ENCODE measurements around the gene CHST6. TPM values are rescaled to one million over a fixed set of nuclear protein-coding genes. Genes with fewer than 3 reads are reported as not detected.

CHST6 gene
- total and polyA plus RNA-seq, 9 of the 15 experiments (the other 6 are each of a cell fraction or from before 2014, with no cell fraction given): 0.01 to 0.05 (median 0.02) TPM; not detected in 6

GRCh38 chr16:75464122-75464918 is 30.9 kb downstream of the CHST6 start, which contains the start of gene TMEM170A (continued):
- TF ChIP-seq ELK1 (CRISPR knock-in tag; IDR thresholded peaks at IDR 0.05) (no peak), NCOA4 (IDR thresholded peaks at IDR 0.05; ENCODE audit: partially characterized antibody) (no peak), MAX (CRISPR knock-in tag; IDR thresholded peaks at IDR 0.05) (peak; percentile 71), ZNF274 (IDR thresholded peaks at IDR 0.05; ENCODE audit: borderline replicate concordance, low read depth, low read length) (no peak), PYGO2 (tag; IDR thresholded peaks at IDR 0.05) (no peak), SP2 (IDR thresholded peaks at IDR 0.05; ENCODE audit: extremely low read depth, low read depth, low read length, poor library complexity, severe bottlenecking) (peak; percentile 70), DMBX1 (CRISPR knock-in tag; IDR thresholded peaks at IDR 0.05; ENCODE audit: borderline replicate concordance) (no peak), CBFB (CRISPR knock-in tag; IDR thresholded peaks at IDR 0.05) (no peak), ZNF263 (CRISPR knock-in tag; IDR thresholded peaks at IDR 0.05; ENCODE audit: borderline replicate concordance) (peak; percentile 44; the same call in 1 of the 2 replicates), FOXJ2 (tag; IDR thresholded peaks at IDR 0.05) (peak; percentile 44; the same call in 1 of the 2 replicates), CTBP1 (IDR thresholded peaks at IDR 0.05; ENCODE audit: borderline replicate concordance) (peak; percentile 95), ZSCAN29 (IDR thresholded peaks at IDR 0.05) (no peak), NCOR1 (IDR thresholded peaks at IDR 0.05) (no peak), ZBTB26 (CRISPR knock-in tag; IDR thresholded peaks at IDR 0.05) (no peak), ZFP30 (CRISPR knock-in tag; IDR thresholded peaks at IDR 0.05; ENCODE audit: borderline replicate concordance) (no peak), ZNF24 (IDR thresholded peaks at IDR 0.05) (peak; percentile 75), CCNT2 (IDR thresholded peaks at IDR 0.05; ENCODE audit: borderline replicate concordance, extremely low read depth, insufficient read length, low read depth, low read length) (peak; percentile 72), CREB3L1 (IDR thresholded peaks at IDR 0.05; ENCODE audit: borderline replicate concordance, low read depth) (peak; percentile 62; the same call in 1 of the 2 replicates), ARHGAP35 (IDR thresholded peaks at IDR 0.05; ENCODE audit: partially characterized antibody) (no peak)

Measured in K562 (cell line).